HG02981 (cell line): ENCODE data around the gene NECAB3.

ENCODE experiments used
- ATAC-seq: cut with Tn5 transposase; IDR thresholded peaks from one replicate; pipeline ENCODE4 v1.9.1; 2021; ENCODE audit warnings: mild to moderate bottlenecking, moderate library complexity; ENCODE audit not compliant: unreplicated experiment

The NECAB3 gene

GRCh38 chr20:33666293-33667244, 7.7 kb downstream of the NECAB3 start, which contains the start of gene ACTL10:
Gene ACTL10 (plus strand): TSS chr20:33666943. CDS start chr20:33667498, 555 bp downstream.
- peak; percentile 56 for ATAC-seq

GRCh38 chr20:33664762-33665144, 9.5 kb downstream of the NECAB3 start:
- ATAC-seq = no peak

- no peak for ATAC-seq
Measured at GRCh38 chr20:33664085-33664761, 10.0 kb downstream of the NECAB3 start.

DNA sequence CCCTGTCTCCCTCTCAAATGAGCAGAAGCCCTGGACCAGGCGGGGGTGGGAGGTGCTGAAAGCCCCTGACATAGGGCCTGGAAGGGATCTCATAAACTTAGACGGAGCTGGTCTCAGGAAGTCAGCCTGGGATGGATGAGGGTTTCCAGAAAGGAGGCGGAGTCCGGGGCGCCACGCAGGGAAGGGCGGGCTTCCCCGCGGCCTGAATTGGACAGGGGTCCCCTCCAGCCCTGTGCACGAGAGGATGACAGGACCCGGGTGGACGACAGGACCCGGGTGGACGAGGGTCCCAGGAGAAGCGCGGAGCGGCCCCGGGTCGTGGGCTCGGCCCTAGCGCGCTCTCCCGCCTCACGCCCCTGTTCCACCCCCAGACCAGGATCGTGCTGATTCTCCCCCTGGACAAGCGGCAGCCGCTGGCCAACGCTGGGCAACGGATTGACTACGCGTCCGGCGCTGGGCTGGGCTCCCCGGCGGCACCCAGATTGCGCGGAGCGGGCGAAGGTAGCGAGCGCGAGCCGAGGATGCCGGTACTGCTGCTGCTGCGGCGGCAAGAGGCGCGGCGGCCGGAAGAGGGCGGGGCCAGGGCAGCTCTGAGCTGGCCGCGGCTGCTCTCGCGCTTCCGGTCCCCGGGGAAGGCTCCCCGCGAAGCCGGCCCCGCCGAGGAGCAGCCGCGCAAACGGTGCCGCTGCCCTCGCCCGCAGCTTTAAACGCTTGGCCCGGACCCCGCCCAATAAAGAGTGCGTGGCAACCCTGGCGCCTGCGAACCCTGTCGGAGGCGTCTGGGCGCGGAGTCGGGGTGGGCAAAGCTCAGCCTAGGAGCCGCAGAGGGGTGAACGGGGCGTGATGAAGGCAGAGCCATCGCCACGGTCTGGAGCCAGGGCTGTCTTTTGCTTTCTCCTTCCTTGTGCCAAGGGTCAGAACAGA, 10.8 kb downstream of the NECAB3 start:
- no peak for ATAC-seq

DNA sequence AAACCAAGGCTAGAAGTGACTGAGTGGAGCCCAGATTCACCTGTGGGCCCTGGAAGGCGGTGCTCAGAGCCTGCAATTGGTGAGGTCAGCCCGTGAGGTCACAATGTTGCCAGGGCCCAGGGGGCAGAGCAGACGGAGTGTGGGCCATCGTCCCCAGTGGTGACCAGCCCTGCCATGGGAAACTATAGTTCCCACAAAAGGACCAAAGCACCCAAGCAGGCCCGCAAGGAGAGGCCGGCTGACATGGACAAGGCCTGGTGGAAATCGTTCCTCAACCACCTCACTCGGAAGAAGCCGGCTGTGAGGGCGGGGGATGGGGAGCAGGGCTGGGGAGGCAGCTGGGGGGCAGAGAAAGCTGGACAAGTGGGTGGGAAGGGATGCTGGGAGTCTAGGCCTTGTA, 12.1 kb downstream of the NECAB3 start, which contains the start of gene C20orf144:
C20orf144 (plus strand) TSS at position 156 of the 400 bp plus-strand sequence; CDS start at position 175, 19 bp downstream.
- no peak for ATAC-seq

DNA sequence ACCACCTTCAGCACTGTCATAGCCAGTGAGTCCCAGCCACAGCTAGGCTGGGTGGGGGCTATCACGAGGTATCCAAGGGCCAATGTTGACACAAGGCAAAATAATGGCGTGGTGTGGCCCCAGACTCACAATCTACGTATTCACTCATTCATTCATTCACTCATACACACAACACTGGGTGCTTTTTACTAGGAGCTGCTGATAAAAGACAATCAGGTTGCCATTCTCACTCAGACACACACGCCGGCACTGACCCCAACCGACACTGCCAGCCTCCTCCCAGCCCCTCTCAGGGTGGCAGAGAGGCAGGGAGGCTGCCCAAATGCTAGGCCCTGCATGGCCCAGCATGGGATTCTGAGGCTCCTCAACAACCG, 13.6 kb downstream of the NECAB3 start:
- ATAC-seq = no peak

- ATAC-seq = no peak
Measured at GRCh38 chr20:33660035-33660684, 14.1 kb downstream of the NECAB3 start.

DNA sequence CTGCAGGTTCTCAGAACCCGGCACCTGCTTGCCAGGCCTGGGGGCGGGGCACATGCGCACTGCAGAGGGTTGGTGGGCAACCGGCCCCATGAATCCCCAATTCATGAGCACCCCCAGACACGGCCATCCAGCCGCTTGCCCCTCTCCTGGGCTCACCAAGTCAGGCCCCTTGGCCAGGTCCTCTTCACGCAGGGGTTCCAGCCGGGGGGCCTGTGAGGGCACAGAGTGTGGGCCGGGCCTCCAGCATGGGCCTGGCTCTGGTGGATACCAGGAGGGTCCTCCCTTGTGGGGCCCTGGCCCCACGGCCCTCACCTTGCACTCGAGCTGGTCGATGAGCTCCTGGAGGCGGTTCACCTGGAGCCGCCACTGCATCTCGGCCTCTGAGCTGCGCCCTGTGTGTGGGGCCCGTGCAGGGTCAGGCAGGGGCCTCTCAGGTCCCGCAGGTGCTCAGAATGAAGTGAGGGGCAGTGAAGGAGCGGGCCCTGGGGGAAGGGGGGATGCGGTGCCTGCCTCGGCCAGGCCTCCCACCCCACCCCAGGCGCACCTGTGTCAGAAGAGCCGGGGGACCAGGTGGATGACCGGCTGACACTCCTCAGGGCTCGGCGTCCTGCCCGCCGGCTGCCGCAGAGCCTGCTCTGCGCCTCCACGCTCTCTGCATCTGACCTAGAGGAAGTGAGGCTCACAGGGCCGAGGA, 14.7 kb downstream of the NECAB3 start:
- ATAC-seq = no peak

DNA sequence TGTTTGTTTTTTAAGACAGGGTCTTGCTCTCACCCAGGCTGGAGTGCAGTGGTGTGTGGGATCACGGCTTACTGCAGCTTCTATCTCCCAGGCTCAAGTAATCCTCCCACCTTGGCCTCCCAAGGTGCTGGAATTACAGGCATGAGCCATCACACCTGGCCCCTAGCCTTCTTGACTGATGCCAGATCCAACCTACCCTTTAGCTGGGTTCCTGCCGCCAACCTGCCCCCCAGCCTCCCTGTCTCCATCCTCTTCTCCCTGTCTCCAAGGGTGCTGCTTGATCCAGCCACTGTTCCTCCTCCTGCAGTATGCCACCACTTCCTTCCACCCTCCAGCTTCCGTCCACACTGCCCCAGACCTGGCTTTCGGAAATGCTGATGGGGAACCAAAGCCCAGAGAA, 15.3 kb downstream of the NECAB3 start:
- ATAC-seq = no peak

DNA sequence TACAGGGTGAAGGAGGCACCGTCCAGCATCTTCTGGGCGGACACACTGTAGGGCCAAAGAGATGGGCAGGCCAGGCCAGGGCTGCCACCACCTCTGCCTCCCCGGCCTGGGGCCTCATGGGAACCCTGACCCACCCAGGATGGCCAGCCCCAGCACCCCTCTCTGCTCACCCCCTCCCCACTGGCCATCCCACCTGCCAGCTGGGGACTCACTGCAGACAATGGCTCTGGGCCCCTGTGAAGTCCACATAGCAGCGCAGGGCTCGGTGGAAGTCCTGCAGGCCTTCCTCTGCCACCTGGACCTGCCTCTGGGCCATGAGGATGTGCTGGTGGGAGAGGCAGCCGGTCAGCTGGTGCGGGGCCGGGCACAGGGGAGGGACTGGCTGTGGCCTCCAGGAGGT, 15.7 kb downstream of the NECAB3 start:
- ATAC-seq = no peak

GRCh38 chr20:33657704-33658095, 16.5 kb downstream of the NECAB3 start:
- ATAC-seq = no peak

DNA sequence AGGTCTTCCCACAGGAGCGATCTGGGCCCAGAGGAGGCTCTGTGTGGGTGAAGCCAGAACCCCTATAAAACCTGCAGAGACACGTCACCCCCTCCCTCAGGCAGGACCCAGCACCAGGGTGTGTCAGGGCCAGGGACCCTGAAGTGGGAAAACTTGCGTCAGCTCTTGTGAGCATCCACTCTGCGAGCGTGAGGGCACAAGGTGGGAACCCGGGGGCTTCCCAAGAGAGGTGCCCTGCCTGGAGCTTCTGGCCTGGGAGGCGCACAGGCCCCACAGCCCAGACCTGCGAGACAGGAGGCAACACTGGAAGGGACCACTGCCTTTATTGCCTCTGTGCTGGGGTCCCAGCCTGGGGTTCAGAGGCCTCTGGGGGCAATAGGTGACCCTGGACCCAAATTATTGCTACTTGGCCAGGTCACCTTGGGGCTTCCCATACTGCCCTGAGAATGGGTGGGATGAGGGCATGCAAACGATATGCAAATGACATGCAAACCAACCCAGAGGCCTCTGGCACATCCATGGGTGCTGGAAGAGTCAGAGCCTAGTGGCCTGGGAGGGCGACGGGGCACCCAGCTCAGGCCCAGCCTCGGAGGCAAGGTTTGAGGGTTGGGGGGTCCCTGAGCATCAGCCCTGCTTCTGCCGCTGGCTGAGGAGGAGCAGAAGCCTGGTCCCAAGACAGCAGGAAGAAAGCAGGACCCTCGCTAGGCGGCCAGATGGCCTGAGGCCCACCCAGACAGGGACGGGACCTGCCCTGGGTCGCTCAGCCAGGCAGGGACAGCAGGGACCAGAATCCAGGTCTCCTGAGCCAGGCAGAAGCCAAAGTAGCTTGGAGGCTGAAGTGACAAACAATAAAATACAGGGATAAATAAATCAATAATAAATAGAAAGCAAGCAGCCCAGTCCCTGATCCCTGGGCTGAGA, 17.2 kb downstream of the NECAB3 start:
- ATAC-seq = no peak

DNA sequence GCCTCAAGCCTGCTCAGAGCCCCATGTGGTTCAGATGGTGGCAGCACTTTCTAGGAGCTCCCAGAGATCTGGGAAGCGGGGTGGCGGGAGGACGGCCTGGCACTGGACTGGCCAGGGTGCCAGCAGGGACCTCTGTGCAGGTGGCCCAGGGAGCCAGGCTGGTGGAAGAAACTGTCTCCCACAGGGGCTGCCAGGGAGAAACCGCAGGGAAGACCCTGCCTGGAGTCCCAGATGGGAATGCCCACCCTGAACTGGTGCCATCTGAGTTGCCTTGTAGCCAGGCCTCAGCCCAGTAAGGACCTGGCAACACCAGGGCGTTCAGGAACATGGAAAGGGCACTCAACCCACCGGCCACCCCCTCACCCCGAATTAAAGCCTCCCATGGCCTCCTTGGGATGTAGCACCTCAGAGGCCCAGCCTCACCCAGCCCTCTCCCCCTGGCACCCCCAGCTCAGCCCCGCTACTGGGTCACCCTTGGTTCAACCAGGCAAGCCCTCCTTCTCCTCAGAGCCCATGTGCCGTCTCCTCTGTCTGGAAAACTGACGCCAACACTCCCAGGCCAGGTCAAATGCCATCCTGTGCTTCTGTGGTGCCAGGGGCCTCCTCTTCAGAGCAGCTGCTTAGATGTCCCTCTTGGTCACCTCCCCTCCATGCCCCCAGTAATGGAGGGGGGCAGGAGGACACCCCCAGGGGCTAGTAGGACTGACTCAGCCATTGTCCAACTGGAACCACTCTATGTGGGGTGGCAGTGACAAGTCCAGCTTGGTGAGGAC, 18.0 kb downstream of the NECAB3 start:
- ATAC-seq = no peak

- ATAC-seq = no peak
Measured at GRCh38 chr20:33655164-33655563, 19.1 kb downstream of the NECAB3 start.

- ATAC-seq = no peak
Measured at GRCh38 chr20:33654680-33655161, 19.5 kb downstream of the NECAB3 start.

DNA sequence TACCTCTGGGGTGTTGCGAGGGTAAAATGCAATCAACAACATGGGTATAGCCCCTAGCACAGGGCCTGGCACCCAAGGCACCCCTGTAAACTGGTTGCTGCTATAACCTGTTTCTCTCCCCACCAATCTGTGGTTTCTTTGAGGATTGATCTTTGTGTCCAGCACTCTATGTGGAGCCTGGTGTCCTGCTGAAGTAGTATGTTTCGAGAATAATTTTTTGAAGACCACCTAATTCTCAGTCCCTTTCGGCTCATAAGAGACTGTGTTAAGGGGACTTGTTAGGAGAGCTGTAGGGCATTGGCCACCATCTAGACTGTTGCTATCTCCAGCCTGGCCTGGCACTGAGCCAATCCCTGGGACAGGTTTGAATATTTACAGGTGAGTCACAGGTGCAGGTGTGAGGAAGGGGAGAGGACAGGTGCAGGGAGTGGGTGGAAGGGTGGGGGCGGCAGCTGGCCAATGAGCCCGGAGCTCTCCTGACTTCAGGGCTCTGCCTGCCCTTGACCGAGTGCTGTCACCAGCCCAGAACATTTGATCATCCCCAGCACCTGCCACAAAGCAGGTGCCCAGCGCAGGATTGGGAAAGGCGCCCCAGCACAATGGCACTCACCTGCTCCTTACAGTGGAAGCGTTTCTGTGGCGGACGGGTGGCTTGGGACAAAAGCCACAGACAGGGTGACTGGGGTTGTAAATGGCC, 20.2 kb downstream of the NECAB3 start:
- no peak for ATAC-seq

DNA sequence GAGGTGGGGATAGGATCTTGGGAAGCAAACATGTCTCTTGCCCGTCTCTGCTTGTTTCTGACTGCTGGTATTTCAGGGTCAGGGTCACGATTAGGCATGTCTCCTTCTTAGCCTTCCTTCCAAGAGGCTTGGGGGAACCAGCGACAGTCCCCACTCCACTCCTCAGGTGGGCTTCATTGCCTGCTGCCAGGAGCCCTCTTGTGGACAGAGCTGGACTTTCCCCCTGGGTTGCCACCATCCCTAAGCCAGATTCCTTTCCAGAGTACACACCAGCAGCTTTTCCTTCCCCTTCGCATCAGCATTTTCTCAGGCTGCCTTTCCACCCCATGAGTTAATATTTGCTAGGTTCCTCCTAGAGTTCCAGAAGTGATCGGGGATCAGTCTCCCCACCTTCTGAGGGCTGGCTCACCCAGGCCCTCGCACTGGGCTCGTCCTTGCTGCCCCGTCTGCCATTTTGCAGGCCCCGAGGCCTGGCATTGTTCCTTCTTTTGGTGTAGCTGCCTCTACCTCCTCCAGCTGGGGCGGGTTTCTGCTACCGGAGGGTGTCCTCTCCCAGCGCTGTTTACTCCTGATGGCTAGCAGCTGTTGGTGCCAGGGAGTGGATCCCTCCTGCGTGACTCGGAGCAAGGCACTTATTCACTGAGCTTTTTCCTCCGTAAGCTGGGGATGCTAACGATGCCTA, 20.9 kb downstream of the NECAB3 start:
- ATAC-seq = no peak
